GM23338 (cell line): ENCODE results near the gene PTPRN2. TPM values are rescaled to one million over a fixed set of nuclear protein-coding genes. Genes with fewer than 3 reads are reported as not detected.

ENCODE experiments used
- ATAC-seq: fragments of 200-7000 bp; cut with Tn5 transposase; 3 replicates; pipeline ENCODE4 v1.9.1; 2020
- DNase-seq: peaks from one replicate; pipeline ENCODE4 v3.0.0-alpha.2; 2015; ENCODE audit warnings: low spot score
- H2AFZ ChIP-seq: fragments of 200-600 bp; sonication (generic); 2 replicates; pipeline ENCODE4 v1.8.0; 2016; ENCODE audit warnings: antibody characterized with exemption, mild to moderate bottlenecking, moderate library complexity
- H3F3A ChIP-seq: fragments of 200-600 bp; sonication (generic); replicated peaks from 2 replicates; pipeline ENCODE4 v1.8.0; 2017; ENCODE audit warnings: antibody characterized with exemption, mixed run types, low read depth
- H3K27ac ChIP-seq: fragments of 200-600 bp; sonication (generic); 2 replicates; pipeline ENCODE4 v1.6.1; 2016; ENCODE audit warnings: low read depth
- H3K27me3 ChIP-seq: fragments of 200-600 bp; sonication (generic); 2 replicates; pipeline ENCODE4 v1.8.0; 2016; ENCODE audit warnings: mild to moderate bottlenecking, mixed run types, moderate library complexity; ENCODE audit not compliant: insufficient read depth
- H3K36me3 ChIP-seq: fragments of 200-600 bp; sonication (generic); 2 replicates; pipeline ENCODE4 v1.8.0; 2016; ENCODE audit warnings: mild to moderate bottlenecking; ENCODE audit not compliant: insufficient read depth
- H3K4me1 ChIP-seq: fragments of 200-600 bp; sonication (generic); 2 replicates; pipeline ENCODE4 v1.8.0; 2016; ENCODE audit warnings: mild to moderate bottlenecking, moderate library complexity; ENCODE audit not compliant: insufficient read depth
- H3K4me2 ChIP-seq: fragments of 200-600 bp; sonication (generic); 2 replicates; pipeline ENCODE4 v1.7.1; 2017; ENCODE audit warnings: mixed run types
- H3K4me3 ChIP-seq: fragments of 200-600 bp; sonication (generic); 2 replicates; pipeline ENCODE4 v1.6.1; 2016; ENCODE audit warnings: mixed run types
- H3K79me2 ChIP-seq: fragments of 200-600 bp; sonication (generic); replicated peaks from 2 replicates; pipeline ENCODE4 v1.8.0; 2017; ENCODE audit warnings: mild to moderate bottlenecking; ENCODE audit not compliant: insufficient read depth
- H3K9me2 ChIP-seq: fragments of 200-600 bp; sonication (generic); 2 replicates; pipeline ENCODE4 v1.8.0; 2017; ENCODE audit not compliant: insufficient read depth
- H4K20me1 ChIP-seq: fragments of 200-600 bp; sonication (generic); replicated peaks from 2 replicates; pipeline ENCODE4 v1.8.0; 2017; ENCODE audit warnings: mild to moderate bottlenecking; ENCODE audit not compliant: insufficient read depth
- H3K27ac Mint-ChIP-seq: 2 replicates; pipeline ENCODE4 v1.8.0; 2020; ENCODE audit warnings: inconsistent platforms, mild to moderate bottlenecking, moderate library complexity, mixed read lengths
- H3K27me3 Mint-ChIP-seq: 3 replicates; pipeline ENCODE4 v1.8.0; 2022; ENCODE audit warnings: low read depth, mild to moderate bottlenecking, moderate library complexity, mixed read lengths, inconsistent platforms; ENCODE audit not compliant: insufficient read depth, poor library complexity
- H3K36me3 Mint-ChIP-seq: 3 replicates; pipeline ENCODE4 v1.8.0; 2021; ENCODE audit warnings: low read depth, mild to moderate bottlenecking, inconsistent platforms, moderate library complexity, mixed read lengths
- H3K4me1 Mint-ChIP-seq: 3 replicates; pipeline ENCODE4 v1.8.0; 2020; ENCODE audit warnings: mild to moderate bottlenecking, inconsistent platforms, mixed read lengths
- H3K4me3 Mint-ChIP-seq: 3 replicates; pipeline ENCODE4 v1.8.0; 2021; ENCODE audit warnings: moderate library complexity, mild to moderate bottlenecking, inconsistent platforms, mixed read lengths
- H3K9me3 Mint-ChIP-seq: 3 replicates; pipeline ENCODE4 v1.8.0; 2020; ENCODE audit warnings: moderate library complexity, mild to moderate bottlenecking, inconsistent platforms, mixed read lengths
- EZH2 ChIP-seq: fragments of 200-600 bp; sonication (generic); IDR thresholded peaks from one replicate; pipeline ENCODE4 v1.8.0; 2017; ENCODE audit warnings: antibody characterized with exemption, mild to moderate bottlenecking, low read depth; ENCODE audit not compliant: unreplicated experiment
- JUNB ChIP-seq: IDR thresholded peaks from one replicate; pipeline ENCODE4 v1.6.1; 2016; ENCODE audit warnings: antibody characterized with exemption; ENCODE audit not compliant: unreplicated experiment
- NANOG ChIP-seq: IDR thresholded peaks from 2 replicates; pipeline ENCODE4 v1.6.1; 2016; ENCODE audit warnings: antibody characterized with exemption, borderline replicate concordance
- POLR2AphosphoS5 ChIP-seq: IDR thresholded peaks from 2 replicates; pipeline ENCODE4 v1.6.1; 2016; ENCODE audit warnings: antibody characterized with exemption, low read depth
- ZNF114 ChIP-seq: fragments of 250-450 bp; sonication (Bioruptor Pico); IDR thresholded peaks from 2 replicates; pipeline ENCODE4 v1.5.0; 2020; ENCODE audit warnings: mild to moderate bottlenecking, moderate library complexity
- ZNF331 ChIP-seq: fragments of 250-450 bp; sonication (Bioruptor Pico); IDR thresholded peaks from 2 replicates; pipeline ENCODE4 v1.5.0; 2020; ENCODE audit warnings: low read depth, mild to moderate bottlenecking, moderate library complexity
- polyA plus RNA-seq: library from polyadenylated mRNA; unstranded; fragments of >200 nt; fragmentation: Nextera tagmentation; extraction: Ambion mirVana; gene quantifications from 2 replicates; pipeline ENCODE4 v1.2.1, GENCODE V29; 2016
- total RNA-seq: library from RNA; depleted of rRNA; stranded (reverse); fragments of >200 nt; shearing (Covaris generic); gene quantifications from 2 replicates; pipeline ENCODE4 v1.2.3, GENCODE V29; 2014
- TF ChIP-seq, protein P1 (sequence below): fragments of 250-450 bp; sonication (Bioruptor Pico); IDR thresholded peaks from 2 replicates; pipeline ENCODE4 v1.5.0; 2020; ENCODE audit warnings: mild to moderate bottlenecking, moderate library complexity
- TF ChIP-seq, protein P2 (sequence below): IDR thresholded peaks from 2 replicates; pipeline ENCODE4 v1.6.1; 2016; ENCODE audit warnings: antibody characterized with exemption

PTPRN2 gene
- total and polyA plus RNA-seq, 2 experiments from 2014 or later, result 0.87 to 4.0 TPM

DNA sequence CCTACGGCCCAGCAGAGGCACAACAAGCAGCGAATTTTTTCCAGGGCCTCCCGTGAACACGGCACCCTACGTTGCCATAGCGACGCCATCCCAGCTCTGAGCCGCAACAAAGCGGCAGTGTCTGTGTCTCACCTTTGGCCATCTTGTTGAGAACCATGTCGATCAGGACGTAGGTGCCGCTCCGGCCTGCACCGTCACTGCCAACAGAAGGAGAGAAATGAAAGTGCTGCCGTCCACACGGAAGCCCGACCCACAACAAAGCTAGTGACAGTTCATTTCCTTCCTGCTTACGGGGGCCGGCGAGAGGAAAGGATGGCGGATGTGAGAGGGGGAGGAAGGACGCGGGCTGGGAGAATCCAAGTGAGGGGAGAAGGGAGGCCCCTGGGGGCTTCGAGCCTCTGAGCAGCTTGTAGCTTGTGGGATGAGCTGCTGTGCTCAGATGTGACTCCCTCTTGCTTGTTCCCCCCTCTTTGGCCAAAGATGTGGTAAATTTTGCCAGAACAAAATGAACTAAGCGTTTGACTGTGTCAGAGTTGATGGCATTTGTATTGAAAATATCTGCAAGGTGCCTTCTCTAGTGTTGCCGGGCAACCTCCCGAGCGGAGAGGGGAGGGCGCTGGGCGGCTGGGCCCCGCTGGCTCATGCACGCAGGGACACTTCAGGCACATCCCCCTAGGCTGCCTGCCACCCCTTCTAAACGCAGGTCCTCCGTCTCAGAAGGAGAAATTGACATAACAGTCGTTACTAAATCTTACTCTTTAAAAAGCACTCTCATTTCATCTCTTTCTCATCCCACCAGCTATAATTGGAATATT is 1018.6 kb downstream of the PTPRN2 start:
- H3K27ac Mint-ChIP-seq, result no peak overlapping the region
- H3K36me3 ChIP-seq, result no peaks in the 10 kb centered on the region
- H3K36me3 Mint-ChIP-seq, result peaks cover 55% of the 10 kb centered on the region
- no peak overlapping the region for H3K27ac ChIP-seq
- no peaks in the 10 kb centered on the region for H3F3A ChIP-seq
- no peaks in the 10 kb centered on the region for H3K4me1 ChIP-seq
- no peaks in the 10 kb centered on the region for H3K79me2 ChIP-seq
- no peak overlapping the region for H3K4me3 Mint-ChIP-seq
- H3K27me3 ChIP-seq, result no peaks in the 10 kb centered on the region
- H3K4me3 ChIP-seq, result peak overlapping the region; percentile 38; the same call in 1 of the 2 replicates
- no peaks in the 10 kb centered on the region for H3K4me1 Mint-ChIP-seq
- peaks cover 29% of the 10 kb centered on the region for H3K9me3 Mint-ChIP-seq
- peak; percentile 56 for DNase-seq
- no peaks in the 10 kb centered on the region for H3K27me3 Mint-ChIP-seq
- no peak overlapping the region for H2AFZ ChIP-seq
- H3K4me2 ChIP-seq, result peak overlapping the region; percentile 55; the same call in 1 of the 2 replicates
- no peaks in the 10 kb centered on the region for H3K9me2 ChIP-seq
- no peak for ATAC-seq
- no peaks in the 10 kb centered on the region for H4K20me1 ChIP-seq
- TF ChIP-seq EZH2 (no peak), NANOG (no peak), POLR2AphosphoS5 (no peak), ZNF331 (CRISPR knock-in tag) (no peak), JUNB (no peak), ZNF114 (no peak)
- TF ChIP-seq, protein P1, sequence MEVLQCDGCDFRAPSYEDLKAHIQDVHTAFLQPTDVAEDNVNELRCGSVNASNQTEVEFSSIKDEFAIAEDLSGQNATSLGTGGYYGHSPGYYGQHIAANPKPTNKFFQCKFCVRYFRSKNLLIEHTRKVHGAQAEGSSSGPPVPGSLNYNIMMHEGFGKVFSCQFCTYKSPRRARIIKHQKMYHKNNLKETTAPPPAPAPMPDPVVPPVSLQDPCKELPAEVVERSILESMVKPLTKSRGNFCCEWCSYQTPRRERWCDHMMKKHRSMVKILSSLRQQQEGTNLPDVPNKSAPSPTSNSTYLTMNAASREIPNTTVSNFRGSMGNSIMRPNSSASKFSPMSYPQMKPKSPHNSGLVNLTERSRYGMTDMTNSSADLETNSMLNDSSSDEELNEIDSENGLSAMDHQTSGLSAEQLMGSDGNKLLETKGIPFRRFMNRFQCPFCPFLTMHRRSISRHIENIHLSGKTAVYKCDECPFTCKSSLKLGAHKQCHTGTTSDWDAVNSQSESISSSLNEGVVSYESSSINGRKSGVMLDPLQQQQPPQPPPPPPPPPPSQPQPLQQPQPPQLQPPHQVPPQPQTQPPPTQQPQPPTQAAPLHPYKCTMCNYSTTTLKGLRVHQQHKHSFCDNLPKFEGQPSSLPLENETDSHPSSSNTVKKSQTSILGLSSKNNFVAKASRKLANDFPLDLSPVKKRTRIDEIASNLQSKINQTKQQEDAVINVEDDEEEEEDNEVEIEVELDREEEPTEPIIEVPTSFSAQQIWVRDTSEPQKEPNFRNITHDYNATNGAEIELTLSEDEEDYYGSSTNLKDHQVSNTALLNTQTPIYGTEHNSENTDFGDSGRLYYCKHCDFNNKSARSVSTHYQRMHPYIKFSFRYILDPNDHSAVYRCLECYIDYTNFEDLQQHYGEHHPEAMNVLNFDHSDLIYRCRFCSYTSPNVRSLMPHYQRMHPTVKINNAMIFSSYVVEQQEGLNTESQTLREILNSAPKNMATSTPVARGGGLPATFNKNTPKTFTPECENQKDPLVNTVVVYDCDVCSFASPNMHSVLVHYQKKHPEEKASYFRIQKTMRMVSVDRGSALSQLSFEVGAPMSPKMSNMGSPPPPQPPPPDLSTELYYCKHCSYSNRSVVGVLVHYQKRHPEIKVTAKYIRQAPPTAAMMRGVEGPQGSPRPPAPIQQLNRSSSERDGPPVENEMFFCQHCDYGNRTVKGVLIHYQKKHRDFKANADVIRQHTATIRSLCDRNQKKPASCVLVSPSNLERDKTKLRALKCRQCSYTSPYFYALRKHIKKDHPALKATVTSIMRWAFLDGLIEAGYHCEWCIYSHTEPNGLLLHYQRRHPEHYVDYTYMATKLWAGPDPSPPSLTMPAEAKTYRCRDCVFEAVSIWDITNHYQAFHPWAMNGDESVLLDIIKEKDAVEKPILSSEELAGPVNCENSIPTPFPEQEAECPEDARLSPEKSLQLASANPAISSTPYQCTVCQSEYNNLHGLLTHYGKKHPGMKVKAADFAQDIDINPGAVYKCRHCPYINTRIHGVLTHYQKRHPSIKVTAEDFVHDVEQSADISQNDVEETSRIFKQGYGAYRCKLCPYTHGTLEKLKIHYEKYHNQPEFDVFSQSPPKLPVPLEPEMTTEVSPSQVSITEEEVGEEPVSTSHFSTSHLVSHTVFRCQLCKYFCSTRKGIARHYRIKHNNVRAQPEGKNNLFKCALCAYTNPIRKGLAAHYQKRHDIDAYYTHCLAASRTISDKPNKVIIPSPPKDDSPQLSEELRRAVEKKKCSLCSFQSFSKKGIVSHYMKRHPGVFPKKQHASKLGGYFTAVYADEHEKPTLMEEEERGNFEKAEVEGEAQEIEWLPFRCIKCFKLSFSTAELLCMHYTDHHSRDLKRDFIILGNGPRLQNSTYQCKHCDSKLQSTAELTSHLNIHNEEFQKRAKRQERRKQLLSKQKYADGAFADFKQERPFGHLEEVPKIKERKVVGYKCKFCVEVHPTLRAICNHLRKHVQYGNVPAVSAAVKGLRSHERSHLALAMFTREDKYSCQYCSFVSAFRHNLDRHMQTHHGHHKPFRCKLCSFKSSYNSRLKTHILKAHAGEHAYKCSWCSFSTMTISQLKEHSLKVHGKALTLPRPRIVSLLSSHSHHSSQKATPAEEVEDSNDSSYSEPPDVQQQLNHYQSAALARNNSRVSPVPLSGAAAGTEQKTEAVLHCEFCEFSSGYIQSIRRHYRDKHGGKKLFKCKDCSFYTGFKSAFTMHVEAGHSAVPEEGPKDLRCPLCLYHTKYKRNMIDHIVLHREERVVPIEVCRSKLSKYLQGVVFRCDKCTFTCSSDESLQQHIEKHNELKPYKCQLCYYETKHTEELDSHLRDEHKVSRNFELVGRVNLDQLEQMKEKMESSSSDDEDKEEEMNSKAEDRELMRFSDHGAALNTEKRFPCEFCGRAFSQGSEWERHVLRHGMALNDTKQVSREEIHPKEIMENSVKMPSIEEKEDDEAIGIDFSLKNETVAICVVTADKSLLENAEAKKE (CRISPR knock-in tag), result no peak
- TF ChIP-seq, protein P2, sequence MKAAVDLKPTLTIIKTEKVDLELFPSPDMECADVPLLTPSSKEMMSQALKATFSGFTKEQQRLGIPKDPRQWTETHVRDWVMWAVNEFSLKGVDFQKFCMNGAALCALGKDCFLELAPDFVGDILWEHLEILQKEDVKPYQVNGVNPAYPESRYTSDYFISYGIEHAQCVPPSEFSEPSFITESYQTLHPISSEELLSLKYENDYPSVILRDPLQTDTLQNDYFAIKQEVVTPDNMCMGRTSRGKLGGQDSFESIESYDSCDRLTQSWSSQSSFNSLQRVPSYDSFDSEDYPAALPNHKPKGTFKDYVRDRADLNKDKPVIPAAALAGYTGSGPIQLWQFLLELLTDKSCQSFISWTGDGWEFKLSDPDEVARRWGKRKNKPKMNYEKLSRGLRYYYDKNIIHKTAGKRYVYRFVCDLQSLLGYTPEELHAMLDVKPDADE, result no peak
